ENCODE measurements around the gene SDK1. TPM values are rescaled to one million over a fixed set of nuclear protein-coding genes. Genes with fewer than 3 reads are reported as not detected.
A peak's percentile ranks its signal among the peaks of the same experiment; 100 is the strongest.

Gene SDK1
- total RNA-seq, 2 donors from 2014 or later: 1.3 to 2.6 TPM

GRCh38 chr7:3712841-3713240 is 411.8 kb downstream of the SDK1 start:
- peak; percentile 50 for DNase-seq
- no peaks in the 10 kb centered on the region for H3K9me3 ChIP-seq
- H3K4me3 ChIP-seq: no peak overlapping the region
- no peaks in the 10 kb centered on the region for H3K27me3 ChIP-seq
- TF ChIP-seq CTCF (IDR thresholded peaks at IDR 0.05): no peak
- H3K36me3 ChIP-seq: no peaks in the 10 kb centered on the region
- intact Hi-C loops (cut with DNase I): loop anchor here (10.0 kb wide), 1 partner anchor 228 kb away; no protein-coding TSS in a partner anchor
- H3K4me1 ChIP-seq: no peaks in the 10 kb centered on the region
- no peak overlapping the region for H3K27ac ChIP-seq
- no peak overlapping the region for H3K9ac ChIP-seq (ENCODE audit: low read depth in 2 of 2, low read length in 2 of 2)

GRCh38 chr7:3721422-3721821 is 420.4 kb downstream of the SDK1 start:
- H3K36me3 ChIP-seq: no peaks in the 10 kb centered on the region
- H3K9me3 ChIP-seq: no peaks in the 10 kb centered on the region
- DNase-seq: no peak
- intact Hi-C loops (cut with DNase I): no loop called here
- no peak for TF ChIP-seq CTCF (IDR thresholded peaks at IDR 0.05)
- H3K4me1 ChIP-seq: no peaks in the 10 kb centered on the region
- no peaks in the 10 kb centered on the region for H3K27me3 ChIP-seq
- no peak overlapping the region for H3K27ac ChIP-seq
- H3K9ac ChIP-seq (ENCODE audit: low read depth in 2 of 2, low read length in 2 of 2): no peak overlapping the region
- no peak overlapping the region for H3K4me3 ChIP-seq

- no peak for TF ChIP-seq CTCF (IDR thresholded peaks at IDR 0.05)
- Histone ChIP-seq H3K4me1 (no peaks in the 10 kb centered on the region), H3K27ac (no peak overlapping the region), H3K36me3 (no peaks in the 10 kb centered on the region), H3K4me3 (no peak overlapping the region), H3K9me3 (no peaks in the 10 kb centered on the region), H3K27me3 (no peaks in the 10 kb centered on the region), H3K9ac (ENCODE audit: low read depth in 2 of 2, low read length in 2 of 2) (no peak overlapping the region)
- DNase-seq: no peak
- intact Hi-C loops (cut with DNase I): no loop called here
Measured at GRCh38 chr7:3722396-3722922, 421.4 kb downstream of the SDK1 start.

GRCh38 chr7:3725155-3726059 is 424.4 kb downstream of the SDK1 start:
- no peak for DNase-seq
- TF ChIP-seq CTCF (IDR thresholded peaks at IDR 0.05): no peak
- Histone ChIP-seq H3K9ac (ENCODE audit: low read depth in 2 of 2, low read length in 2 of 2) (no peak overlapping the region), H3K36me3 (no peaks in the 10 kb centered on the region), H3K9me3 (no peaks in the 10 kb centered on the region), H3K27me3 (no peaks in the 10 kb centered on the region), H3K4me3 (no peak overlapping the region), H3K27ac (no peak overlapping the region), H3K4me1 (no peaks in the 10 kb centered on the region)
- intact Hi-C loops (cut with DNase I): no loop called here

GRCh38 chr7:3730276-3730675 is 429.2 kb downstream of the SDK1 start:
- no peak for DNase-seq
- intact Hi-C loops (cut with DNase I): no loop called here

More at GRCh38 chr7:3730276-3730675, 429.2 kb downstream of the SDK1 start:
- H3K36me3 ChIP-seq: no peaks in the 10 kb centered on the region
- no peak overlapping the region for H3K9ac ChIP-seq (ENCODE audit: low read depth in 2 of 2, low read length in 2 of 2)
- no peak for TF ChIP-seq CTCF (IDR thresholded peaks at IDR 0.05)
- no peaks in the 10 kb centered on the region for H3K27me3 ChIP-seq
- no peaks in the 10 kb centered on the region for H3K9me3 ChIP-seq
- H3K27ac ChIP-seq: no peak overlapping the region
- no peaks in the 10 kb centered on the region for H3K4me1 ChIP-seq
- no peak overlapping the region for H3K4me3 ChIP-seq

Data from colonic mucosa (tissue), 4 donors.